ENCODE results near the gene CCDC138.
"Not testable (repeated sequence)": the region's sequence is repeated elsewhere in the genome, so short reads cannot be mapped to it uniquely, and the experiment has no call there.

DNA sequence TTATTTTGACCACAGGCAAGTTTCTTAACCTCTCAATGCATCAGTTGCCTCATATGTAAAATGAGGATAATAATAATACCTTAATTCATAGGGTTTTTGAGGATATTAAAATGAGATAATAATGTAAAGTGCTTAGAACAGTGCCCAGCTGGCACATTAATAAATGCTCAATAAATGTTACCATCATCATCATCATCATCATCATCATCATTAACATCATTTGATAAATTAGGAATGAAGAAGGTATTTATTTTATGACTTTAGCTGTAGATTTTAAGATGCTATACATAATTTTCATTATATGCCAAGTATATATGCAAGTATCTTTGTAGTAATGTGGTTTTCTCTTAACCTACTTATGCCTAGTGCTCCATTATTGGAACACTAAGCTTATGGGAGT lies 24.0 kb upstream of the CCDC138 start:
- TF ChIP-seq, protein P1, sequence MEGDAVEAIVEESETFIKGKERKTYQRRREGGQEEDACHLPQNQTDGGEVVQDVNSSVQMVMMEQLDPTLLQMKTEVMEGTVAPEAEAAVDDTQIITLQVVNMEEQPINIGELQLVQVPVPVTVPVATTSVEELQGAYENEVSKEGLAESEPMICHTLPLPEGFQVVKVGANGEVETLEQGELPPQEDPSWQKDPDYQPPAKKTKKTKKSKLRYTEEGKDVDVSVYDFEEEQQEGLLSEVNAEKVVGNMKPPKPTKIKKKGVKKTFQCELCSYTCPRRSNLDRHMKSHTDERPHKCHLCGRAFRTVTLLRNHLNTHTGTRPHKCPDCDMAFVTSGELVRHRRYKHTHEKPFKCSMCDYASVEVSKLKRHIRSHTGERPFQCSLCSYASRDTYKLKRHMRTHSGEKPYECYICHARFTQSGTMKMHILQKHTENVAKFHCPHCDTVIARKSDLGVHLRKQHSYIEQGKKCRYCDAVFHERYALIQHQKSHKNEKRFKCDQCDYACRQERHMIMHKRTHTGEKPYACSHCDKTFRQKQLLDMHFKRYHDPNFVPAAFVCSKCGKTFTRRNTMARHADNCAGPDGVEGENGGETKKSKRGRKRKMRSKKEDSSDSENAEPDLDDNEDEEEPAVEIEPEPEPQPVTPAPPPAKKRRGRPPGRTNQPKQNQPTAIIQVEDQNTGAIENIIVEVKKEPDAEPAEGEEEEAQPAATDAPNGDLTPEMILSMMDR (optimal IDR thresholded peaks at IDR 0.05 in 1 of 3, IDR thresholded peaks at IDR 0.05 in 1 of 3, conservative IDR thresholded peaks at IDR 0.05 in 1 of 3; ENCODE audit: extremely low read depth in 1 of 3, insufficient read depth in 2 of 3, low read length in 3 of 3): not testable (repeated sequence)
- TF ChIP-seq EZH2 (IDR thresholded peaks at IDR 0.05; ENCODE audit: low read length): not testable (repeated sequence)
